AG04449 (cell line): ENCODE data around the gene SMARCA4.

Source experiments
- CTCF ChIA-PET: fragments of 350-600 bp; formaldehyde crosslinking; extraction: SDS; loops from one replicate; lab custom pipeline; 2021; ENCODE audit warnings: antibody characterized with exemption; lab: Yijun Ruan, JAX
- POLR2A ChIA-PET: fragments of 400-600, 350-600 bp; formaldehyde crosslinking; extraction: SDS; loops from one replicate; lab custom pipeline; 2020; ENCODE audit warnings: antibody characterized with exemption, inconsistent platforms; lab: Yijun Ruan, JAX
- DNase-seq: peaks from one replicate; pipeline ENCODE4 v3.0.0-alpha.2; 2010; ENCODE audit warnings: low read depth, low spot score
- H3K4me3 ChIP-seq: 2 replicates; pipeline ENCODE4 v1.5.1; 2011; ENCODE audit warnings: low read depth, mild to moderate bottlenecking, control low read depth, low read length
- TF ChIP-seq, protein P1 (sequence below): IDR thresholded peaks from one replicate; pipeline ENCODE4 v1.5.1; 2011; ENCODE audit warnings: mild to moderate bottlenecking, moderate library complexity, low read length, control low read depth, inconsistent platforms; ENCODE audit not compliant: insufficient read depth; ENCODE audit errors: missing control alignments

Gene SMARCA4

DNA sequence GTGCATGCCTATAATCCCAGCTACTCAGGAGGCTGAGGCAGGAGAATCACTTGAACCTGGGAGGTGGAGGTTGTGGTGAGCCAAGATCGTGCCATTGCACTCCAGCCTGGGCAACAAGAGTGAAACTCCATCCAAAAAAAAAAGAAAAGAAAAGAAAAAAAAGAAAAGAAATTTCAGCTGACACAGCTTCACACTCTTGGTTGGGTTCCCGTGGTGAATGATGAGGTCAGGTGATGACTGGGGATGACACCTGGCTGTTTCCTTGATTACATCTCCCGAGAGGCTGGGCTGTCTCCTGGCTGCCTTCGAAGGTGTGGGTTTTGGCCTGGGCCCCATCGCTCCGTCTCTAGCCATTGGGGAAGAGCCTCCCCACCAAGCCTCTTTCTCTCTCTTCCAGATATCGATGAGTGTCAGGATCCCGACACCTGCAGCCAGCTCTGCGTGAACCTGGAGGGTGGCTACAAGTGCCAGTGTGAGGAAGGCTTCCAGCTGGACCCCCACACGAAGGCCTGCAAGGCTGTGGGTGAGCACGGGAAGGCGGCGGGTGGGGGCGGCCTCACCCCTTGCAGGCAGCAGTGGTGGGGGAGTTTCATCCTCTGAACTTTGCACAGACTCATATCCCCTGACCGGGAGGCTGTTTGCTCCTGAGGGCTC, 150.4 kb downstream of the SMARCA4 start:
- ChIA-PET POLR2A (interaction anchor here (0.5 kb wide), 1 partner anchor 39 kb away, joined by 5 read pairs; no protein-coding TSS in a partner anchor), CTCF (interaction anchor here (6.8 kb wide), 1 partner anchor 15 kb away, joined by 62 read pairs; no protein-coding TSS in a partner anchor)
- TF ChIP-seq, protein P1, sequence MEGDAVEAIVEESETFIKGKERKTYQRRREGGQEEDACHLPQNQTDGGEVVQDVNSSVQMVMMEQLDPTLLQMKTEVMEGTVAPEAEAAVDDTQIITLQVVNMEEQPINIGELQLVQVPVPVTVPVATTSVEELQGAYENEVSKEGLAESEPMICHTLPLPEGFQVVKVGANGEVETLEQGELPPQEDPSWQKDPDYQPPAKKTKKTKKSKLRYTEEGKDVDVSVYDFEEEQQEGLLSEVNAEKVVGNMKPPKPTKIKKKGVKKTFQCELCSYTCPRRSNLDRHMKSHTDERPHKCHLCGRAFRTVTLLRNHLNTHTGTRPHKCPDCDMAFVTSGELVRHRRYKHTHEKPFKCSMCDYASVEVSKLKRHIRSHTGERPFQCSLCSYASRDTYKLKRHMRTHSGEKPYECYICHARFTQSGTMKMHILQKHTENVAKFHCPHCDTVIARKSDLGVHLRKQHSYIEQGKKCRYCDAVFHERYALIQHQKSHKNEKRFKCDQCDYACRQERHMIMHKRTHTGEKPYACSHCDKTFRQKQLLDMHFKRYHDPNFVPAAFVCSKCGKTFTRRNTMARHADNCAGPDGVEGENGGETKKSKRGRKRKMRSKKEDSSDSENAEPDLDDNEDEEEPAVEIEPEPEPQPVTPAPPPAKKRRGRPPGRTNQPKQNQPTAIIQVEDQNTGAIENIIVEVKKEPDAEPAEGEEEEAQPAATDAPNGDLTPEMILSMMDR, result no peak
- H3K4me3 ChIP-seq, result no peak overlapping the region
- no peak for DNase-seq

DNA sequence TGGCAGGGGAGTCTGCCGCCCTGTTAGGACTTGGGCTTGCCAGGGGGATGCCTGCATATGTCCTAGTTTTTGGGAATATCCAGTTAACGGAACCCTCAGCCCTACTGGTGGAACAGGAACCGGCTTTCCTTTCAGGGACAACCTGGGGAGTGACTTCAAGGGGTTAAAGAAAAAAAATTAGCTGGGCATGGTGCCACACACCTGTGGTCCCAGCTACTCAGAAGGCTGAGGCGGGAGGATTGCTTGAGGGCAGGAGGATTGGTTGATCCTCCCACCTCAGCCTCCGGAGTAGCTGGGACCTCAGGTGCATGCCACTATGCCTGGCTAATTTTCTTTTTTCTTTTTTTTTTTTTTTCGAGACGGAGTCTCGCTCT, 150.9 kb downstream of the SMARCA4 start:
- TF ChIP-seq, protein P1, result no peak
- ChIA-PET CTCF (interaction anchor here (6.8 kb wide), 1 partner anchor 14 kb away, joined by 62 read pairs; no protein-coding TSS in a partner anchor), POLR2A (interaction anchor here (0.5 kb wide), 1 partner anchor 39 kb away, joined by 5 read pairs; no protein-coding TSS in a partner anchor)
- no peak overlapping the region for H3K4me3 ChIP-seq
- no peak for DNase-seq
